HG03196 (cell line): ENCODE results near the gene BDP1.
A peak's percentile ranks its signal among the peaks of the same experiment; 100 is the strongest.
"Not testable (repeated sequence)": the region's sequence is repeated elsewhere in the genome, so short reads cannot be mapped to it uniquely, and the experiment has no call there.

ENCODE experiments used
- ATAC-seq: cut with Tn5 transposase; IDR thresholded peaks from one replicate; pipeline ENCODE4 v1.9.1; 2021; ENCODE audit not compliant: unreplicated experiment

The BDP1 gene

GRCh38 chr5:71563161-71563560 lies 107.7 kb downstream of the BDP1 start:
- ATAC-seq = no peak

GRCh38 chr5:71564895-71565294 lies 109.4 kb downstream of the BDP1 start:
- ATAC-seq = no peak

GRCh38 chr5:71569748-71570509 lies 114.5 kb downstream of the BDP1 start:
- ATAC-seq = no peak

DNA sequence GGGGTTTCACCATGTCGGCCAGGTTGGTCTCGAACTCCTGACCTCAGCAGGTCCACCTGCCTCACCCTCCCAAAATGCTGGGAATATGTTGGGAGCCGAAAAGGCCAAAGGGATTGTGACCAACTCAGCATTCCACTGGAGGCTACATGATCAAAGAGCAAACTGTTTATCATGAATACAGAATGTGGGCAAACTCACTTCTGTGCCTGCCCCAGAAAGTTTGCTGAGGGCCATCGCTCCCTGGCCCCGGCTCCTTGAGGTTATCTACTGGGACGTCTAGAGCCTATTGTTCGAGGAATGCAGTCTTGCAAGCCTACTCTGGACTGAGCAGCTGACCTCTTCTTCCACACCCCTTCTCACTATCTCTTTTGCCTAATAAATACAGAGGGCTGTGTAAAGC lies 116.4 kb downstream of the BDP1 start:
- ATAC-seq = not testable (repeated sequence)

GRCh38 chr5:71573591-71573990 lies 118.1 kb downstream of the BDP1 start:
- ATAC-seq = no peak

GRCh38 chr5:71575588-71575987 lies 120.1 kb downstream of the BDP1 start:
- ATAC-seq = not testable (repeated sequence)

- ATAC-seq = no peak
Observed at GRCh38 chr5:71576241-71576640, 120.8 kb downstream of the BDP1 start.

DNA sequence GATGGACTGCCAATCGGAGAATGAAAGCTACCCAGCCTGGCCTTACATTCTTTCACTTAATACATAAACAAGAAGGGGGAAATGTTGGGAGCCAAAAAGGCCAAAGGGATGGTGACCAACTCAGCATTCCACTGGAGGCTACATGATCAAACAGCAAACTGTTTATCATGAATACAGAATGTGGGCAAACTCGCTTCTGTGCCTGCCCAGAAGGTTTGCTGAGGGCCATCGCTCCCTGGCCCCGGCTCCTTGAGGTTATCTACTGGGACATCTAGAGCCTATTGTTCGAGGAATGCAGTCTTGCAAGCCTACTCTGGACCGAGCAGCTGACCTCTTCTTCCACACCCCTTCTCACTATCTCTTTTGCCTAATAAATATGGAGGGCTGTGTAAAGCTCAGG lies 122.4 kb downstream of the BDP1 start:
- not testable (repeated sequence) for ATAC-seq

GRCh38 chr5:71582945-71583584 lies 127.6 kb downstream of the BDP1 start:
- no peak for ATAC-seq

GRCh38 chr5:71586052-71586940 lies 130.8 kb downstream of the BDP1 start:
- peak; percentile 0 for ATAC-seq

DNA sequence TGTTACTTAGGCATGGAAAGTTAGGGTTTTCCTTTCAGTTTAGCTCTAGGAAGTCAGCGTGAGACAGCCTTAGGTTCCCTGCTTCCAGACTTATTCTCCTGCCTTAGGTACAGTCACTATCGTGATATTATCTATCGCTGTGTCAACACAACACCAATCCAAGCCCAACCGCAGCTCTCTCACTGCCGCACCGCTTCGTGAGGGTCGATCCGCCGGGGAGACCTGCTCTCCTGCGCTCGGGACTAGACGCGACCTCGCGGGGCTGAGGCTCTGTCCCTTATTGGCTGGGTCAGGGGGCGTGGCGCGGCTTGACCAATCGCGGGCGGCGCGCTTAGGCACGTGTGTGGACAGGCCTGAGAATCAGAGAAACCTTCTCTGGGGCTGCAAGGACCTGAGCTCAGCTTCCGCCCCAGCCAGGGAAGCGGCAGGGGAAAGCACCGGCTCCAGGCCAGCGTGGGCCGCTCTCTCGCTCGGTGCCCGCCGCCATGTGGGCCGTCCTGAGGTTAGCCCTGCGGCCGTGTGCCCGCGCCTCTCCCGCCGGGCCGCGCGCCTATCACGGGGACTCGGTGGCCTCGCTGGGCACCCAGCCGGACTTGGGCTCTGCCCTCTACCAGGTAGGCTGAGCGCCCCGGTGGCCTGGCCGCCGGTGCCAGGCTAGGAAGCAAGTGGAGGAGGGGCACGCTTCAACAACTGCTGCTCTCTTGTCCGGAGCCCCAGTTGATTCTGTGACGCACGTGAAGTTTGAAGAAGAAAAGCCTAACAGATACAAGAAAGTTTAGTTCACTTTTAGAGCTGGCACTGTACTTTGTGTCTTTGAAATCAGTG lies 131.7 kb downstream of the BDP1 start, which contains the start of gene MCCC2:
Gene MCCC2 (plus strand): TSS at position 400 of the 825 bp plus-strand sequence. CDS start 86 bp downstream, at position 486.
- ATAC-seq = peak; percentile 97

- peak; percentile 16 for ATAC-seq
Observed at GRCh38 chr5:71587766-71588532, 132.5 kb downstream of the BDP1 start.

DNA sequence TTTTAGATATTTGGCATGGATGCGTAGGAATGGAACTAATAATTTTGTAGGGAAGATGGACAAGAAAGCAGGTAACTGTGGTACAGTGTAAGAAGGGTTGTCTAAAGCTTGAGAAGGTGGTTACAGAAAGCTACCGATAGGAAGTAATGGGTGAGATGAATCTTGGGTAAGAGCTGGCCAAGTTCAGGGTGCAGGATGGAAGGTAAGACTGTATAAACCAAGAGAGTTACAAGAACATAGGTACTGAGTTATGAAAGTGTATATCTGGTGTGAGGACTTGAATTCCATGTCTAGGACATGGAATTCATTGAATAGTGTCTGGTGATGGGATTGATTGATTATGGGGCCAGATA lies 133.1 kb downstream of the BDP1 start:
- no peak for ATAC-seq

GRCh38 chr5:71589903-71590302 lies 134.5 kb downstream of the BDP1 start:
- no peak for ATAC-seq

GRCh38 chr5:71591100-71591499 lies 135.6 kb downstream of the BDP1 start:
- ATAC-seq = no peak

DNA sequence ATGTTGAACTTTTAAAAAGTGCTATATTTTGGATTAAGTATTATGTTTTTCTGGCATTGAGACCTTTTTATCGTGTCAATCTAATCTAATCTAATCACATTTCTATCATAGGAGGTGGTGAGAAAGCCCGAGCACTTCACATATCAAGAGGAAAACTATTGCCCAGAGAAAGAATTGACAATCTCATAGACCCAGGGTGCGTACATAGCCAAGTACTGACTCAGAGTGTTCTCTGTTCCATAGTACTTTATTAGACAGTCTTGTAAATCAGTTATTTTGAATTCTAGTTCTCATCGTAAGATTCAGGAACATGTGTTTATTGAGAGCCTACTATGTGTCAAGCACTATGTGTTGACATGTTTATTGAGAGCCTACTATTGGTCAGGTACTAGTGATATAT lies 140.7 kb downstream of the BDP1 start:
- no peak for ATAC-seq

DNA sequence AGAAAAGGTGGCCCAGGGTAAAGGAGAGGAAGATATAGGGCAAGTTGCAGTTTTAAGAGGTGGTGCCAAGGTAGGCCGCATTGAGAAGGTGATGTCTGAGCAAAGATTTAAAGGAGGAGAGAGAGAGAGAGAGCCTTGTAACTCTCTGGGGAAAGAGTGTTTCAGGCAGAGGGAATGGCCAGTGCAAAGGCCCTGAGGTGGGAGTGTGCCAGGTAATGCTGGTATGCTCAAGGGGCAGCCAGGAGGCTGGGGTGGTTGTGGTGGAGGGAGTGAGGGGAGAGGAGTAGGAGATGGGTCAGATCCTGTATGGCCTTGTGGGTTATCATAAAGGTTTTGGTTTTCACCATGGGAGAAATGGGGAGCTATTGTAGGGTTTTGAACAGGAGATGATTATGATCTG lies 141.6 kb downstream of the BDP1 start:
- ATAC-seq = no peak

DNA sequence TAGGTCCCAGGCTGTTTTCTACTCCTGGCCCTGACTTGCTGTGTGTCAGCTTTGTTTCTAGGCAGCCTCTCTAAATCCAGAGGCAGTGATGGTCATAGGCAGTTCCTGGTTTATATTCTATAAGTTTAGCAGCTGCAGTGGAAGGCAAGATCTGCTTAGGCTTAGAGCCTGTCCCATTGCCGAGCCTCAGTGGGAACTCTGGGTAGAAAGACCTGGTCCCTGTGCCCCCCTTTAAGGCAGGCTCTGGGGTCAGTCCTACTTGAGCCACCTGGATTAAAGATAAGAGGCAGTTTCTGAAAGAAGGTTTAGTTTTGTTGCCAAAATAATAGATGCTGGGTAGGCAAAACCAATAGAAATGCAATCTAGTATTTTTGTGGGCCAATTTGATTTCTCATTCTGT lies 145.3 kb downstream of the BDP1 start:
- no peak for ATAC-seq

- ATAC-seq = peak; percentile 77
Observed at GRCh38 chr5:71601222-71602026, 146.0 kb downstream of the BDP1 start.
